Smooth muscle cell (in vitro differentiated cells): ENCODE measurements around the gene GJA1. TPM values are rescaled to one million over a fixed set of nuclear protein-coding genes. Genes with fewer than 3 reads are reported as not detected.
"Not testable (repeated sequence)": the region's sequence is repeated elsewhere in the genome, so short reads cannot be mapped to it uniquely, and the experiment has no call there.

Source experiments
- DNase-seq: peaks from one replicate; lab custom pipeline; 2025; ENCODE audit not compliant: unreplicated experiment; lab: John Stamatoyannopoulos, UW
- H2AFZ ChIP-seq: fragments of 200-600 bp; sonication (generic); 2 replicates; pipeline ENCODE4 v1.6.0; 2016; ENCODE audit warnings: antibody characterized with exemption, low read depth, mild to moderate bottlenecking
- H3F3A ChIP-seq: fragments of 200-600 bp; sonication (generic); 2 replicates; pipeline ENCODE4 v1.6.0; 2017; ENCODE audit warnings: antibody characterized with exemption, low read depth
- H3K27ac ChIP-seq: fragments of 200-600 bp; sonication (generic); 2 replicates; pipeline ENCODE4 v1.5.1; 2016; ENCODE audit warnings: low read depth, mild to moderate bottlenecking
- H3K27me3 ChIP-seq: fragments of 200-600 bp; sonication (generic); 2 replicates; pipeline ENCODE4 v1.6.1; 2016; ENCODE audit warnings: low read depth, mild to moderate bottlenecking
- H3K36me3 ChIP-seq: fragments of 200-600 bp; sonication (generic); 2 replicates; pipeline ENCODE4 v1.5.1; 2016; ENCODE audit warnings: low read depth
- H3K4me1 ChIP-seq: fragments of 200-600 bp; sonication (generic); 2 replicates; pipeline ENCODE4 v1.5.1; 2016; ENCODE audit warnings: low read depth
- H3K4me2 ChIP-seq: fragments of 200-600 bp; sonication (generic); 2 replicates; pipeline ENCODE4 v1.6.0; 2016; ENCODE audit warnings: mild to moderate bottlenecking
- H3K4me3 ChIP-seq: fragments of 200-600 bp; sonication (generic); 2 replicates; pipeline ENCODE4 v1.5.1; 2016; ENCODE audit warnings: mild to moderate bottlenecking
- H3K79me2 ChIP-seq: fragments of 200-600 bp; sonication (generic); 2 replicates; pipeline ENCODE4 v1.6.0; 2016; ENCODE audit warnings: low read depth, mild to moderate bottlenecking
- H3K9ac ChIP-seq: fragments of 200-600 bp; sonication (generic); 2 replicates; pipeline ENCODE4 v1.6.0; 2016; ENCODE audit warnings: low read depth
- H3K9me3 ChIP-seq: fragments of 200-600 bp; sonication (generic); replicated peaks from 2 replicates; pipeline ENCODE4 v1.5.1; 2016; ENCODE audit warnings: low read depth
- H4K20me1 ChIP-seq: fragments of 200-600 bp; sonication (generic); 2 replicates; pipeline ENCODE4 v1.6.0; 2016; ENCODE audit warnings: low read depth
- WGBS: methylation state at CpG from one replicate; pipeline ENCODE4 v1.1.7; 2016; ENCODE audit warnings: low lambda C conversion rate; 5-methylcytosine and 5-hydroxymethylcytosine counted together
- polyA plus RNA-seq: library from polyadenylated mRNA; unstranded; fragments of >200 nt; fragmentation: Nextera tagmentation; extraction: Ambion mirVana; gene quantifications from 2 replicates; pipeline ENCODE4 v1.2.1, GENCODE V29; 2016
- total RNA-seq: library from RNA; depleted of rRNA; stranded (reverse); fragments of >200 nt; gene quantifications from 2 replicates; pipeline ENCODE4 v1.2.3, GENCODE V29; 2014
- TF ChIP-seq, protein P1 (sequence below): fragments of 200-600 bp; sonication (generic); IDR thresholded peaks from 2 replicates; pipeline ENCODE4 v1.5.1; 2017; ENCODE audit warnings: borderline replicate concordance, mild to moderate bottlenecking, antibody characterized with exemption; ENCODE audit not compliant: insufficient read depth, poor library complexity, severe bottlenecking

GJA1 gene
- total and polyA plus RNA-seq, 2 experiments from 2014 or later: 204 to 834 TPM

DNA sequence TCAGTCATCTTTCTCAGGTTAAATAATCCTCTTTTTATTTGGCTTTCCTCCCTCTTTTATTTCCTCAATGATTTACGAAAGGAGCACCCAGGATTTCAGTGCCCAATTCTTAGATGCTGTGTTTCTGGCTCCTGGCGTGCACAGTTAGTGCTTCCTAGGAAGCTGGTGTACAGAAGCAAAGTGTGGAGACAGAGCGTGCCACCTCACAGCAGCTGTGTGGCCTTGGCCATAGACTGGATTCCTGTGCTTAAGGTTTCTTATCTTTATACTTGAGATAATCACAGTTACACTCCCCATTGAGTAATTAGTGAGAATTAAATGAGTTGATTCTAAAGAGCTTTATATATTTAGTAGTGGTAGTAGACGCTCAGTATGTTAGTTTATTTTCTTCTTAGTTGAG, 39.7 kb upstream of the GJA1 start:
- Histone ChIP-seq H3K4me1 (no peaks in the 10 kb centered on the region), H3K9me3 (no peaks in the 10 kb centered on the region), H3K36me3 (no peaks in the 10 kb centered on the region), H3K4me2 (no peak overlapping the region), H2AFZ (no peak overlapping the region), H3F3A (no peaks in the 10 kb centered on the region), H4K20me1 (no peaks in the 10 kb centered on the region), H3K4me3 (no peak overlapping the region), H3K79me2 (no peaks in the 10 kb centered on the region), H3K27ac (no peak overlapping the region), H3K27me3 (no peaks in the 10 kb centered on the region), H3K9ac (no peak overlapping the region)
- TF ChIP-seq, protein P1, sequence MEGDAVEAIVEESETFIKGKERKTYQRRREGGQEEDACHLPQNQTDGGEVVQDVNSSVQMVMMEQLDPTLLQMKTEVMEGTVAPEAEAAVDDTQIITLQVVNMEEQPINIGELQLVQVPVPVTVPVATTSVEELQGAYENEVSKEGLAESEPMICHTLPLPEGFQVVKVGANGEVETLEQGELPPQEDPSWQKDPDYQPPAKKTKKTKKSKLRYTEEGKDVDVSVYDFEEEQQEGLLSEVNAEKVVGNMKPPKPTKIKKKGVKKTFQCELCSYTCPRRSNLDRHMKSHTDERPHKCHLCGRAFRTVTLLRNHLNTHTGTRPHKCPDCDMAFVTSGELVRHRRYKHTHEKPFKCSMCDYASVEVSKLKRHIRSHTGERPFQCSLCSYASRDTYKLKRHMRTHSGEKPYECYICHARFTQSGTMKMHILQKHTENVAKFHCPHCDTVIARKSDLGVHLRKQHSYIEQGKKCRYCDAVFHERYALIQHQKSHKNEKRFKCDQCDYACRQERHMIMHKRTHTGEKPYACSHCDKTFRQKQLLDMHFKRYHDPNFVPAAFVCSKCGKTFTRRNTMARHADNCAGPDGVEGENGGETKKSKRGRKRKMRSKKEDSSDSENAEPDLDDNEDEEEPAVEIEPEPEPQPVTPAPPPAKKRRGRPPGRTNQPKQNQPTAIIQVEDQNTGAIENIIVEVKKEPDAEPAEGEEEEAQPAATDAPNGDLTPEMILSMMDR: no peak
- 83% methylated on average over 4 of the region's 4 CpGs for WGBS
- DNase-seq: no peak

GRCh38 chr6:121397188-121397587, 38.3 kb upstream of the GJA1 start:
- DNase-seq, H2AFZ ChIP-seq, H3K9me3 ChIP-seq, H3K9ac ChIP-seq, H3K27me3 ChIP-seq, H3K4me3 ChIP-seq, H3K4me1 ChIP-seq, H3K36me3 ChIP-seq, H3K79me2 ChIP-seq, H3F3A ChIP-seq, H3K27ac ChIP-seq, H3K4me2 ChIP-seq, H4K20me1 ChIP-seq: not testable (repeated sequence)
- 56% methylated on average over 6 of the region's 6 CpGs for WGBS

- Histone ChIP-seq H3K4me2 (no peak overlapping the region), H3K9ac (no peak overlapping the region), H3K79me2 (no peaks in the 10 kb centered on the region), H4K20me1 (no peaks in the 10 kb centered on the region), H3K36me3 (no peaks in the 10 kb centered on the region), H3K27me3 (no peaks in the 10 kb centered on the region), H3F3A (no peaks in the 10 kb centered on the region), H2AFZ (no peak overlapping the region), H3K27ac (no peak overlapping the region), H3K4me1 (no peaks in the 10 kb centered on the region), H3K4me3 (no peak overlapping the region), H3K9me3 (no peaks in the 10 kb centered on the region)
- no peak for DNase-seq
- TF ChIP-seq, protein P1: no peak
- 33% methylated on average over 2 of the region's 2 CpGs for WGBS
Measured at GRCh38 chr6:121398127-121398526, 37.3 kb upstream of the GJA1 start.

DNA sequence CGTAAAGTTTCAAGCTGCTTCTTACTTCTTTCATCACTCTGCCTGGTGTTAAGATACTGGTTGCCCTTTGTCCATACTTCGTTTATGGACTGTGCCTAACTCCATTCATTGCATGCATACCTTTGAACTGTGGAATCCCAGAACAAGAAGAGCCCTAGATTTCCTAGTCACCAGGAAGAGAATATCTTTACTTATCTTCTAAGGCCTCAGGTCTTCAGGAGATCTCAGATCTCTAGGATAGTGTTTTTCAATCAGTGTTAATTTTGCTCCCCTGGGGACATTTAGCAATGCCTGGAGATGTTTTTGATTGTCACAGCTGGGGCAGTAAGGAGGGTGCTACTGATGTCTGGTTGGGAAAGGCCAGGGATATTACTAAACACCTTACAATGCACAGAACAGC, 35.5 kb upstream of the GJA1 start:
- Histone ChIP-seq H3K4me3 (no peak overlapping the region), H3K27ac (no peak overlapping the region), H3K27me3 (no peaks in the 10 kb centered on the region), H3K4me1 (no peaks in the 10 kb centered on the region), H4K20me1 (no peaks in the 10 kb centered on the region), H3K79me2 (no peaks in the 10 kb centered on the region), H3K9me3 (no peaks in the 10 kb centered on the region), H2AFZ (peak overlapping the region; percentile 5), H3K36me3 (no peaks in the 10 kb centered on the region), H3F3A (no peaks in the 10 kb centered on the region), H3K4me2 (no peak overlapping the region), H3K9ac (no peak overlapping the region)
- WGBS: 27% methylated on average over 2 of the region's 2 CpGs
- DNase-seq: no peak
- TF ChIP-seq, protein P1: no peak
